A673 (cell line): ENCODE results near the gene GRIK3. TPM values are rescaled to one million over a fixed set of nuclear protein-coding genes. Genes with fewer than 3 reads are reported as not detected.

Experiments
- BruUV-seq: library from RNA; stranded (reverse); fragments of 400-500 nt; replicated peaks from 2 replicates; lab custom pipeline; 2021; lab: Mats Ljungman, UMichigan
- CTCF ChIA-PET: fragments of 300-600 bp; sonication (Branson Sonifier 250); formaldehyde crosslinking; loops from one replicate; lab custom pipeline; 2022; ENCODE audit warnings: antibody characterized with exemption; lab: Charles Lee
- POLR2A ChIA-PET: fragments of 300-600 bp; sonication (Branson Sonifier 250); formaldehyde crosslinking; loops from one replicate; lab custom pipeline; 2022; ENCODE audit warnings: antibody characterized with exemption; ENCODE audit not compliant: low non-redundant PET; lab: Charles Lee
- DNase-seq: peaks from one replicate; pipeline ENCODE4 v3.0.0-alpha.2; 2015; ENCODE audit warnings: low spot score
- H3K27ac ChIP-seq: fragments of 200-600 bp; sonication (generic); 2 replicates; pipeline ENCODE4 v1.5.1; 2016; ENCODE audit warnings: mixed run types, low read depth, mild to moderate bottlenecking, mixed read lengths, antibody characterized with exemption, low read length; ENCODE audit not compliant: poor library complexity, severe bottlenecking
- H3K27me3 ChIP-seq: fragments of 200-600 bp; sonication (generic); replicated peaks from 2 replicates; pipeline ENCODE4 v1.6.1; 2017; ENCODE audit warnings: mixed run types, low read depth, mild to moderate bottlenecking, mixed read lengths, antibody characterized with exemption, low read length; ENCODE audit not compliant: insufficient read depth, poor library complexity
- H3K36me3 ChIP-seq: fragments of 200-600 bp; sonication (generic); 2 replicates; pipeline ENCODE4 v1.6.1; 2016; ENCODE audit warnings: mixed run types, mild to moderate bottlenecking, mixed read lengths, antibody characterized with exemption, low read length; ENCODE audit not compliant: insufficient read depth, poor library complexity, severe bottlenecking
- H3K4me1 ChIP-seq: fragments of 200-600 bp; sonication (generic); 2 replicates; pipeline ENCODE4 v1.6.1; 2017; ENCODE audit warnings: mixed run types, mild to moderate bottlenecking, mixed read lengths, antibody characterized with exemption, low read length; ENCODE audit not compliant: insufficient read depth, poor library complexity, severe bottlenecking
- H3K4me3 ChIP-seq: fragments of 200-600 bp; sonication (generic); 2 replicates; pipeline ENCODE4 v1.5.1; 2016; ENCODE audit warnings: low read depth, mixed run types, mild to moderate bottlenecking, mixed read lengths, low read length; ENCODE audit not compliant: poor library complexity, severe bottlenecking
- H3K9me3 ChIP-seq: fragments of 200-600 bp; sonication (generic); 2 replicates; pipeline ENCODE4 v1.6.1; 2016; ENCODE audit warnings: mixed run types, low read depth, mild to moderate bottlenecking, mixed read lengths, antibody characterized with exemption, low read length; ENCODE audit not compliant: poor library complexity, severe bottlenecking
- EZH2 ChIP-seq: fragments of 200-600 bp; sonication (generic); IDR thresholded peaks from 2 replicates; pipeline ENCODE4 v1.6.1; 2017; ENCODE audit warnings: borderline replicate concordance, low read depth, mild to moderate bottlenecking, mixed read lengths, antibody characterized with exemption, low read length; ENCODE audit not compliant: poor library complexity, severe bottlenecking
- intact Hi-C: fragments of 100-400 bp; cut with micrococcal nuclease; formaldehyde crosslinking; loops from one replicate; pipeline ENCODE4 v1.10.0; 2022; ENCODE audit not compliant: unreplicated experiment
- total RNA-seq: library from RNA; stranded (reverse); gene quantifications from 2 replicates; pipeline ENCODE4 v1.2.3, GENCODE V29; 2021
- TF ChIP-seq, protein P1 (sequence below): fragments of 300-800, 200-600 bp; sonication (generic); conservative IDR thresholded peaks from 2 replicates; pipeline ENCODE4 v1.5.1; 2017; ENCODE audit warnings: low read depth, mild to moderate bottlenecking, antibody characterized with exemption, low read length, moderate library complexity, mixed read lengths

The GRIK3 gene
- total RNA-seq, 1 experiment from 2014 or later, result 0.17 TPM

DNA sequence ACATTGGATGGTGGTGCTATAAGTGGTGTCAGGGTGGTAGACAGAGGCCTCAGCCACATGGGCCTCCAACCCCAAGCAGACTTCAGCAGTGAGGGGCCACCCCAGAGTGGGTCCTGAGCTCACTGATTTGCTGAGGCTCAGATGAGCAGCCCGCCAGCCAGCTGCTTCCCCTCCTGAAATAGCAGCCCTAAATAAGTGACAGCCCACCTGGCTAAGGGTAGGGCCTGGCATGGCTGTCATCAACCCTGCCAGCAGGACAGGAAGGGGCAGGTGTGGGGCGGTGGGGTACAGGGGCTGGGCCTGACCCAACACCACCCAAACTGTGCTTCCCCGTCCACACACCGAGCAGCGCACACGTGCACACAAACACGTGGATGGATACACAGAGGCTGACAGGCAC lies 79.3 kb downstream of the GRIK3 start:
- Histone ChIP-seq H3K36me3 (no peaks in the 10 kb centered on the region), H3K4me1 (no peaks in the 10 kb centered on the region), H3K27me3 (no peaks in the 10 kb centered on the region), H3K27ac (no peak overlapping the region), H3K4me3 (no peak overlapping the region), H3K9me3 (no peaks in the 10 kb centered on the region)
- no TSS peak for BruUV-seq
- intact Hi-C loops, result no loop called here
- CTCF ChIA-PET, result no interaction called here
- TF ChIP-seq EZH2, result no peak
- TF ChIP-seq, protein P1, sequence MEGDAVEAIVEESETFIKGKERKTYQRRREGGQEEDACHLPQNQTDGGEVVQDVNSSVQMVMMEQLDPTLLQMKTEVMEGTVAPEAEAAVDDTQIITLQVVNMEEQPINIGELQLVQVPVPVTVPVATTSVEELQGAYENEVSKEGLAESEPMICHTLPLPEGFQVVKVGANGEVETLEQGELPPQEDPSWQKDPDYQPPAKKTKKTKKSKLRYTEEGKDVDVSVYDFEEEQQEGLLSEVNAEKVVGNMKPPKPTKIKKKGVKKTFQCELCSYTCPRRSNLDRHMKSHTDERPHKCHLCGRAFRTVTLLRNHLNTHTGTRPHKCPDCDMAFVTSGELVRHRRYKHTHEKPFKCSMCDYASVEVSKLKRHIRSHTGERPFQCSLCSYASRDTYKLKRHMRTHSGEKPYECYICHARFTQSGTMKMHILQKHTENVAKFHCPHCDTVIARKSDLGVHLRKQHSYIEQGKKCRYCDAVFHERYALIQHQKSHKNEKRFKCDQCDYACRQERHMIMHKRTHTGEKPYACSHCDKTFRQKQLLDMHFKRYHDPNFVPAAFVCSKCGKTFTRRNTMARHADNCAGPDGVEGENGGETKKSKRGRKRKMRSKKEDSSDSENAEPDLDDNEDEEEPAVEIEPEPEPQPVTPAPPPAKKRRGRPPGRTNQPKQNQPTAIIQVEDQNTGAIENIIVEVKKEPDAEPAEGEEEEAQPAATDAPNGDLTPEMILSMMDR, result no peak
- POLR2A ChIA-PET, result no interaction called here
- no peak for DNase-seq

DNA sequence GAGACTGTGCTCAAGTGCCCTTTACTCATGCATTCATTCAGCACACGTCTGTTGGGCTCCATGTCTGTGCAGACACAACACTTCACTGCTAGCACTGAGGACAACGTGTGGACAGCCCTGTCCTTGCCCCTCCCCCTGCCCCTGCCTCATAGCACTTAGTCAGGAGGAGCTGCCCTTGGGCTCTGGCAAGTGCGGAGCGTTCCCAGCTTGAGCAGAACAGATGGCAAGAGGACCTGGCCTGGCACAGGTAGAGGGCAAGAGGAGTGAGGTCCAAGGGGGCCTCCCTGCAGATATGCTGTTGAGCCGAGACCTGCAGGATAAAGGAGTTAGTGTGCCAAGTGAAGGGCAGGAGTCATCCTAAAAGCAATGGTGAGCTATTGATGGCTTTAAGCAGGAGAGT lies 81.3 kb downstream of the GRIK3 start:
- TF ChIP-seq, protein P1, result no peak
- no peak for TF ChIP-seq EZH2
- Histone ChIP-seq H3K4me3 (no peak overlapping the region), H3K36me3 (no peaks in the 10 kb centered on the region), H3K27ac (no peak overlapping the region), H3K4me1 (no peaks in the 10 kb centered on the region), H3K27me3 (no peaks in the 10 kb centered on the region), H3K9me3 (no peaks in the 10 kb centered on the region)
- CTCF ChIA-PET, result no interaction called here
- no TSS peak for BruUV-seq
- DNase-seq, result no peak
- intact Hi-C loops, result no loop called here
- POLR2A ChIA-PET, result no interaction called here

DNA sequence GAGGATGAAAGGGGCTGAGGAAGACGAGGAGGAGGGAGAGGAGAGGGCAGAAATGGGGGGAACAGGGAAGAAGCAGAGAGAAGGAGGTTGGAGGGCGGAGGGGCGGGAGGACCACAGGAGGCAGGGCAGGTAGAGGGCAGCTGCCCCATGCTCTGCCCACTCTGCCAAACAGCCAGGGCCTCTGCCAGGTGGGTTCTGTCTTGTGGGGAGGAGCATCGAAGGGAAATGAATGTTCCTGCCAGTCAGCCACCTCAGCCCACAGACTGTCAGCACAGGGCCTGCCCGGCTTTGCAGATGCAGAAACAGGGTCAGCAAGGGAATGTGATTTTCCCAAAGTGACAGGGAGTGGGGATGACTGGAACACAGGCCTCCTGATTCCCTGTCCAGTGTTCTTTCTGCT lies 82.6 kb downstream of the GRIK3 start:
- TF ChIP-seq, protein P1, result no peak
- no peak for TF ChIP-seq EZH2
- DNase-seq, result no peak
- no peaks in the 10 kb centered on the region for H3K4me1 ChIP-seq
- no peaks in the 10 kb centered on the region for H3K36me3 ChIP-seq
- no peaks in the 10 kb centered on the region for H3K9me3 ChIP-seq
- ChIA-PET CTCF (no interaction called here), POLR2A (no interaction called here)
- H3K4me3 ChIP-seq, result no peak overlapping the region
- intact Hi-C loops, result no loop called here
- no peaks in the 10 kb centered on the region for H3K27me3 ChIP-seq
- no peak overlapping the region for H3K27ac ChIP-seq
- no TSS peak for BruUV-seq
